ENCODE data around the gene PDCD1LG2.

- TF ChIP-seq CTCF (IDR thresholded peaks at IDR 0.05) (no peak), POLR2A (IDR thresholded peaks at IDR 0.05) (no peak), POLR2AphosphoS5 (IDR thresholded peaks at IDR 0.05) (no peak)
Measured at GRCh38 chr9:5466766-5467165, 43.6 kb upstream of the PDCD1LG2 start.
